GM12875 (cell line): Measurements from ENCODE around the gene NCMAP.

Experiments used
- H3K4me3 ChIP-seq: one replicate; pipeline ENCODE4 v1.5.1; 2011; ENCODE audit warnings: low read depth, low read length, control low read depth
- TF ChIP-seq, protein P1 (sequence below): IDR thresholded peaks from 2 replicates; pipeline ENCODE4 v1.5.1; 2011; ENCODE audit warnings: low read depth, mild to moderate bottlenecking, control low read depth, inconsistent platforms, low read length, moderate library complexity, borderline replicate concordance; ENCODE audit not compliant: insufficient read depth

NCMAP gene

DNA sequence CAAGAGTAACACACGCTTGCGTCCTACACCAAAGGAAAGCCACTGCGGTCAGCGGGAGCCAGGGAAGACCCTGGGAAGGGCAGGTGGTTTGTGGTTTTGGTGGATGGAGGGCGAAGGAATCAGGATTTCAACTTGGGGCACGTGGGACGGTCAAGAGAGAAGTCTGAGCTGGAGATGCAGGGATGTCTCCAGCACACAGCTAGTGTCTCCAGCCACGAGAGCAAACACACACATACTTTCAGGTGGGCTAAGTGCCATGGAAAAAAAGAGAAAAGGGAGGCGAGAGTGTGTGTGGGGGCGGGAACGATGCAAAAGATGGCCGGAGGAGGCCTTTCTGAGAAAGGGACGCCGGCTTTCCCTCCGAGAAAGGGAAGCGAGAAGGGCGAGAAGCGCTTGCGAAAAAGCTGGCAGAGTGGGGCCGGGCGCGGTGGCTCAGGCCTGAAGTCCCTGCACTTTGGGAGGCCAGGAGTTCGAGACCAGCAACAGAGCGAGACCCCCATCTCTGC is 85.8 kb downstream of the NCMAP start:
- TF ChIP-seq, protein P1, sequence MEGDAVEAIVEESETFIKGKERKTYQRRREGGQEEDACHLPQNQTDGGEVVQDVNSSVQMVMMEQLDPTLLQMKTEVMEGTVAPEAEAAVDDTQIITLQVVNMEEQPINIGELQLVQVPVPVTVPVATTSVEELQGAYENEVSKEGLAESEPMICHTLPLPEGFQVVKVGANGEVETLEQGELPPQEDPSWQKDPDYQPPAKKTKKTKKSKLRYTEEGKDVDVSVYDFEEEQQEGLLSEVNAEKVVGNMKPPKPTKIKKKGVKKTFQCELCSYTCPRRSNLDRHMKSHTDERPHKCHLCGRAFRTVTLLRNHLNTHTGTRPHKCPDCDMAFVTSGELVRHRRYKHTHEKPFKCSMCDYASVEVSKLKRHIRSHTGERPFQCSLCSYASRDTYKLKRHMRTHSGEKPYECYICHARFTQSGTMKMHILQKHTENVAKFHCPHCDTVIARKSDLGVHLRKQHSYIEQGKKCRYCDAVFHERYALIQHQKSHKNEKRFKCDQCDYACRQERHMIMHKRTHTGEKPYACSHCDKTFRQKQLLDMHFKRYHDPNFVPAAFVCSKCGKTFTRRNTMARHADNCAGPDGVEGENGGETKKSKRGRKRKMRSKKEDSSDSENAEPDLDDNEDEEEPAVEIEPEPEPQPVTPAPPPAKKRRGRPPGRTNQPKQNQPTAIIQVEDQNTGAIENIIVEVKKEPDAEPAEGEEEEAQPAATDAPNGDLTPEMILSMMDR = no peak
- H3K4me3 ChIP-seq = peak overlapping the region; percentile 40

DNA sequence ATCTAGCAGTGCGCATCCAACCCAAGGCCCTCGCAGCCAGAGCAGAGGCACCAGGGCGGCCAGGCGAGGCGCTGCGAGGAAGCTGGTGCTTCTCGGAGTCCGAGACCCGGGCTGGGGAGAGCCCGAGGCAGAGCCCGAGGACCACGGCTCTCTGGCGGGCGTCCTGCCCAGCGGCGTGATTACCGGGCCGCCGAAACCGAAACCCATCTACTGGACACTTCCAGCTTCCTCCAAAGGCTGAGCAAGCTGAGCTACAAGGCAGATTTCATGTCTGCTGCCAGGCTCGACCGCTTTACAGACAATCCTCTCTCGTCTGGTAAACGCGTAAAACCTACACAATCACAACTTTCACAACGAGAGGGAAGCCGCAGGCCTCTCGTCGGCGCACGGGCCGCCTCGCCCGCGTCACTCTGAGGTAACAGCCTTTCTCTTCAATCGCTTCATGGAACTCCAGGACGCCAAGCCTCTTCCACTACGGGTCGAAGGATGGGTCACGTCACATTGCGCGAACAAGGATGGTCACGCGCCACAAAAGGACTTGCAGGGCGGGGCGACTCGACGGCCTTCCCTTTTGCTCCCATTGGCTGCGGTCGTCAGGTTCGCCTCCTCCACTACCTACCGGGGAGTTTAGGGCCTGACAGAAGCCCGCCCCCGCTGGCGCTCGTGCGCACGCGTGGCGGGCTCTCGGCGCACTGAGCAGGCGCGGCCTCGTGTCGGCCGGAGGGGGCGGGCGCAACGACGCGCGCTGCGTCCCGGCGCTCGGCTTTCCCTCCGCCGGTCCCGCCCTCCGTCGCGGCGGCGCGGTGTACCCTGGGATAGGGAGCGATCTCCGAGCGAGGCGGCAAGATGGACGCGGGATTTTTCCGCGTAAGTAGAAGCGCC is 86.8 kb downstream of the NCMAP start, which contains the start of gene SRRM1:
Gene SRRM1 (plus strand): TSS at position 822 of the 882 bp plus-strand sequence. CDS start 25 bp downstream, at position 847.
- TF ChIP-seq, protein P1 = no peak
- H3K4me3 ChIP-seq = peak within 1 kb of the TSS; percentile 84

DNA sequence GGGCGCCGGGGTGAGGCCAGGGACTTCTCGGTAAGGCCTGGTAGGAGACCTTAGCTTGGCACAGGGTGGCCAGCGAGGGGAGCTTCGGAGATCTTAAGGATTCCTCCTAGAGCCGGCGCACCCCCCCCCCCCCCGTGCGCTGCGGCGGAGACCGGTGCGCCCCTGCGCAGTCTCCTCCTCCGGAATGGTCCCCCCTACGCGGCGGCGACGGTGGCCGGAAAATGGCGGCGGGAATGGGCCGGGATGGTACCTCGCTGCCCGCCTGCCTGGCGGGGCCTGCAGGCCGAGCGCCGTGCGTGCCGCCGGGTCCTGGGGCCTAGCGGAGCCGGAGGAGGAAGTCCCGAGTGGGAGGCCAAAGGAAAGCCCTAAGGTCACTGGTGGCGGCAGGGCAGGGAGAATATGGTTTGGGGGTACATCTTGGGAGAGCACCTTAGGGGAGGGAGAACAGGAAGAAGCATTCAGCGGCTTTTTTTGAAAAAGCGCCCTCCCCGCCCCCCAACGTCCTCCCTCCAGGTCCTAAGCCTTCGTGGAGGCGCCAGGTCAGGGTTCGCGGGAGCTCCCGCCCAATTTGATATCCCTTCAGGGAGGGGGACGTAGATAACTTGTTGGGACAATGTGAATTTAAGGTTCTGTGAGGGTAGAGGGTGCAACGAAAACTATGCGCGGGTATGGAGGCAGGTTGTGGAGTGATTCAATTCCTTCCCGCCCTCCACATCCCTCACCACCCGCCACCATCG is 87.6 kb downstream of the NCMAP start:
- peak overlapping the region; percentile 84 for H3K4me3 ChIP-seq
- TF ChIP-seq, protein P1 = no peak

DNA sequence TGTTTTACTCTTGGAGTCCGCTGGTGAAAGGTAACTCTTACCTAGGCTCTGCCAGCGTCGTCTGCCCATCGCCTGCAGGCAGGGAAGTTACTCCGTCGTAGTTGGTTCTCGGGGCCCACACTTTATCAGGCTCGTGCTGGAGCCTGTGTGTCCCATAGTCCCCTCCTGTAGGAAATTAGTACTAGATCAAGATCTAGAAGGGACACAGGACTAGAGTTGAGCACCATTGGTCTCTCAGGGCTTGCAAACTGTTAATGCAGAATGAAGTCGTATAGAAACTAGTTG is 88.2 kb downstream of the NCMAP start:
- peak overlapping the region; percentile 84 for H3K4me3 ChIP-seq
- TF ChIP-seq, protein P1 = no peak

DNA sequence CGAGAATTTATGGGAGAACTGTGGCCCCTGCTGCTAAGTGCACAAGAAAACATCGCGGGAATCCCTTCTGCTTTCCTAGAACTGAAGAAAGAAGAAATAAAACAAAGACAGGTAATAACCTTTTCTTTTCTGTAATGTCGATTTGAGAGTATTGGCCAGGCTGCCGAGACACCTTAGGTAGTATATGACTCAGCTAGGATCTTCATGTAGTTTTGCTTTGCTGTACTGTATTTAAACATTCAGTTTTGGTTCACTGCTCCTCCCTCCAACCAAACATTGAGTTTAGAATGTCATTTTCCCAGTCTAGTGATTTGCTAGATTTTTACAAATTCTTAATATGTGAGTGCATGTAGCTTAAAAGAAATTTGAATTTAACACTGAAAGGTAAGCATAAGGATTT is 93.0 kb downstream of the NCMAP start:
- H3K4me3 ChIP-seq = no peak overlapping the region
- TF ChIP-seq, protein P1 = no peak

DNA sequence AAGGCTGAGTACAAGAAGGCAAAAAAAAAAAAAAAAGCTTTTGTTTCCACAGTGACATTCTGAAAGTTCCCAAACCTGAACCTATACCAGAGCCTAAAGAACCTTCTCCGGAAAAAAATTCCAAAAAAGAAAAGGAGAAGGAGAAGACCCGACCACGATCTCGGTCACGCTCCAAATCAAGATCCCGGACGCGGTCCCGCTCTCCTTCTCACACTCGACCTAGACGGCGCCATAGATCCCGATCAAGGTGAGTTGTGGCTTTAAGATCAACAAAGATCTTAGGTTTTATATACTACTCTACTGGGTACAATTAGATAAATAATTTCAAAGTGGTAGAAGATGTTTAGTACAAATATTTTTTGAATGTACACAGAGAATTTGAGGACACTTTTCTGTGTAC is 96.5 kb downstream of the NCMAP start:
- TF ChIP-seq, protein P1 = no peak
- H3K4me3 ChIP-seq = no peak overlapping the region
